Neural progenitor cell (in vitro differentiated cells): ENCODE data around the gene FOXN3. TPM values are rescaled to one million over a fixed set of nuclear protein-coding genes. Genes with fewer than 3 reads are reported as not detected.
A peak's percentile ranks its signal among the peaks of the same experiment; 100 is the strongest.

Source experiments
- DNase-seq: peaks from one replicate; pipeline ENCODE4 v3.0.0-alpha.2; 2016; ENCODE audit warnings: low spot score
- H2AFZ ChIP-seq: fragments of 200-600 bp; sonication (generic); replicated peaks from 2 replicates; pipeline ENCODE4 v1.6.1; 2016; ENCODE audit warnings: antibody characterized with exemption
- H3F3A ChIP-seq: fragments of 200-600 bp; sonication (generic); 2 replicates; pipeline ENCODE4 v1.6.1; 2016; ENCODE audit warnings: antibody characterized with exemption, low read depth
- H3K27ac ChIP-seq: fragments of 200-600 bp; sonication (generic); 2 replicates; pipeline ENCODE4 v1.5.1; 2016; ENCODE audit warnings: mild to moderate bottlenecking
- H3K27me3 ChIP-seq: fragments of 200-600 bp; sonication (generic); 2 replicates; pipeline ENCODE4 v1.6.1; 2016; ENCODE audit warnings: mild to moderate bottlenecking, moderate library complexity
- H3K36me3 ChIP-seq: fragments of 200-600 bp; sonication (generic); 2 replicates; pipeline ENCODE4 v1.5.1; 2016
- H3K4me1 ChIP-seq: fragments of 200-600 bp; sonication (generic); 2 replicates; pipeline ENCODE4 v1.6.1; 2016; ENCODE audit warnings: mixed run types
- H3K4me2 ChIP-seq: fragments of 200-600 bp; sonication (generic); 2 replicates; pipeline ENCODE4 v1.6.1; 2016
- H3K4me3 ChIP-seq: fragments of 200-600 bp; sonication (generic); 2 replicates; pipeline ENCODE4 v1.5.1; 2016
- H3K79me2 ChIP-seq: fragments of 200-600 bp; sonication (generic); 2 replicates; pipeline ENCODE4 v1.6.1; 2016; ENCODE audit warnings: low read depth
- H3K9ac ChIP-seq: fragments of 200-600 bp; sonication (generic); 2 replicates; pipeline ENCODE4 v1.6.1; 2016
- H3K9me3 ChIP-seq: fragments of 200-600 bp; sonication (generic); 2 replicates; pipeline ENCODE4 v1.5.1; 2016; ENCODE audit warnings: low read depth
- H4K20me1 ChIP-seq: fragments of 200-600 bp; sonication (generic); 2 replicates; pipeline ENCODE4 v1.6.1; 2016; ENCODE audit warnings: low read depth
- H3K27ac Mint-ChIP-seq: 3 replicates; pipeline ENCODE4 v1.8.0; 2021; ENCODE audit warnings: mixed read lengths
- H3K27me3 Mint-ChIP-seq: 2 replicates; pipeline ENCODE4 v1.8.0; 2022; ENCODE audit warnings: low read depth, mild to moderate bottlenecking, inconsistent platforms, moderate library complexity, mixed read lengths; ENCODE audit not compliant: insufficient read depth
- H3K36me3 Mint-ChIP-seq: 3 replicates; pipeline ENCODE4 v1.8.0; 2021; ENCODE audit warnings: mixed read lengths
- H3K4me1 Mint-ChIP-seq: 3 replicates; pipeline ENCODE4 v1.8.0; 2021; ENCODE audit warnings: mixed read lengths
- H3K4me3 Mint-ChIP-seq: 3 replicates; pipeline ENCODE4 v1.8.0; 2021; ENCODE audit warnings: mild to moderate bottlenecking, moderate library complexity, mixed read lengths
- H3K9me3 Mint-ChIP-seq: 3 replicates; pipeline ENCODE4 v1.8.0; 2020; ENCODE audit warnings: mixed read lengths
- CTCF ChIP-seq: fragments of 200-600 bp; sonication (generic); IDR thresholded peaks from 2 replicates; pipeline ENCODE4 v1.5.1; 2017; ENCODE audit warnings: antibody characterized with exemption, mild to moderate bottlenecking
- EZH2 ChIP-seq: fragments of 200-600 bp; sonication (generic); IDR thresholded peaks from 2 replicates; pipeline ENCODE4 v1.6.1; 2017; ENCODE audit warnings: antibody characterized with exemption, mild to moderate bottlenecking, moderate library complexity
- EZH2phosphoT487 ChIP-seq: fragments of 200-600 bp; sonication (generic); IDR thresholded peaks from 2 replicates; pipeline ENCODE4 v1.6.1; 2017; ENCODE audit warnings: antibody characterized with exemption
- total RNA-seq: library from RNA; depleted of rRNA; stranded (reverse); fragments of >200 nt; gene quantifications from 2 replicates; pipeline ENCODE4 v1.2.3, GENCODE V29; 2015; ENCODE audit warnings: low replicate concordance

FOXN3 gene
- total RNA-seq, 1 donor from 2014 or later, result 39.5 TPM

GRCh38 chr14:89409961-89410360, 7.1 kb downstream of the FOXN3 start:
- H2AFZ ChIP-seq, result no peak overlapping the region
- H3K4me3 ChIP-seq, result no peak overlapping the region
- H3K27ac ChIP-seq, result no peak overlapping the region
- H4K20me1 ChIP-seq, result peaks cover 58% of the 10 kb centered on the region
- no peak for DNase-seq
- no peak for TF ChIP-seq CTCF
- TF ChIP-seq EZH2phosphoT487, result no peak
- no peak for TF ChIP-seq EZH2
- no peaks in the 10 kb centered on the region for H3K27me3 ChIP-seq
- peaks cover 5% of the 10 kb centered on the region for H3K36me3 ChIP-seq
- H3K4me2 ChIP-seq, result no peak overlapping the region
- H3K27ac Mint-ChIP-seq, result peak overlapping the region; percentile 58
- H3K4me1 ChIP-seq, result peaks cover 7% of the 10 kb centered on the region
- no peak overlapping the region for H3K4me3 Mint-ChIP-seq
- H3K9me3 ChIP-seq, result no peaks in the 10 kb centered on the region
- peaks cover 11% of the 10 kb centered on the region for H3K9me3 Mint-ChIP-seq
- peaks cover 39% of the 10 kb centered on the region for H3K36me3 Mint-ChIP-seq
- H3K27me3 Mint-ChIP-seq, result peaks cover 6% of the 10 kb centered on the region
- H3F3A ChIP-seq, result no peaks in the 10 kb centered on the region
- peaks cover 100% of the 10 kb centered on the region for H3K79me2 ChIP-seq
- H3K9ac ChIP-seq, result no peak overlapping the region
- peaks cover 18% of the 10 kb centered on the region for H3K4me1 Mint-ChIP-seq

GRCh38 chr14:89408907-89409700, 7.9 kb downstream of the FOXN3 start:
- H3K9me3 Mint-ChIP-seq, result peaks cover 11% of the 10 kb centered on the region
- peaks cover 6% of the 10 kb centered on the region for H3K27me3 Mint-ChIP-seq
- peaks cover 43% of the 10 kb centered on the region for H3K36me3 Mint-ChIP-seq
- H3K4me3 Mint-ChIP-seq, result no peak overlapping the region
- no peaks in the 10 kb centered on the region for H3K27me3 ChIP-seq
- peaks cover 100% of the 10 kb centered on the region for H3K79me2 ChIP-seq
- no peak overlapping the region for H3K9ac ChIP-seq
- no peak overlapping the region for H3K4me2 ChIP-seq
- peaks cover 57% of the 10 kb centered on the region for H4K20me1 ChIP-seq
- no peak overlapping the region for H3K27ac ChIP-seq
- peaks cover 7% of the 10 kb centered on the region for H3K4me1 ChIP-seq
- no peak overlapping the region for H3K4me3 ChIP-seq
- peaks cover 16% of the 10 kb centered on the region for H3K4me1 Mint-ChIP-seq
- no peaks in the 10 kb centered on the region for H3F3A ChIP-seq
- TF ChIP-seq EZH2 (no peak), CTCF (no peak), EZH2phosphoT487 (no peak)
- DNase-seq, result no peak
- H3K27ac Mint-ChIP-seq, result no peak overlapping the region
- no peak overlapping the region for H2AFZ ChIP-seq
- no peaks in the 10 kb centered on the region for H3K9me3 ChIP-seq
- H3K36me3 ChIP-seq, result peaks cover 5% of the 10 kb centered on the region

- Mint-ChIP-seq H3K36me3 (peaks cover 46% of the 10 kb centered on the region), H3K9me3 (peaks cover 7% of the 10 kb centered on the region), H3K4me3 (no peak overlapping the region), H3K4me1 (peaks cover 15% of the 10 kb centered on the region), H3K27me3 (peaks cover 6% of the 10 kb centered on the region), H3K27ac (no peak overlapping the region)
- no peaks in the 10 kb centered on the region for H3K27me3 ChIP-seq
- no peak overlapping the region for H3K4me2 ChIP-seq
- peaks cover 5% of the 10 kb centered on the region for H3K36me3 ChIP-seq
- no peak overlapping the region for H3K27ac ChIP-seq
- no peaks in the 10 kb centered on the region for H3K9me3 ChIP-seq
- no peak overlapping the region for H3K9ac ChIP-seq
- TF ChIP-seq EZH2phosphoT487 (no peak), CTCF (no peak), EZH2 (no peak)
- H3F3A ChIP-seq, result no peaks in the 10 kb centered on the region
- H3K79me2 ChIP-seq, result peaks cover 100% of the 10 kb centered on the region
- no peak for DNase-seq
- peaks cover 57% of the 10 kb centered on the region for H4K20me1 ChIP-seq
- peaks cover 7% of the 10 kb centered on the region for H3K4me1 ChIP-seq
- H2AFZ ChIP-seq, result no peak overlapping the region
- H3K4me3 ChIP-seq, result no peak overlapping the region
Observed at GRCh38 chr14:89407856-89408255, 9.2 kb downstream of the FOXN3 start.
